ENCODE data around the gene PPFIBP1. TPM values are rescaled to one million over a fixed set of nuclear protein-coding genes. Genes with fewer than 3 reads are reported as not detected.

Gene PPFIBP1
- total RNA-seq, 3 donors from 2014 or later (not counting 1 experiment from before 2014, with no cell fraction given) = 0.73 to 1.6 (median 1.4) TPM

- intact Hi-C loops (cut with micrococcal nuclease) = no loop called here
- Mint-ChIP-seq H3K9me3 (no peaks in the 10 kb centered on the region), H3K27me3 (ENCODE audit: low read depth in 2 of 2) (no peaks in the 10 kb centered on the region), H3K27ac (no peak overlapping the region), H3K36me3 (no peaks in the 10 kb centered on the region), H3K4me1 (no peaks in the 10 kb centered on the region), H3K4me3 (no peak overlapping the region)
- TF ChIP-seq CTCF (IDR thresholded peaks at IDR 0.05) = no peak
- DNase-seq = no peak
- no peaks in the 10 kb centered on the region for H3K9me3 ChIP-seq (ENCODE audit: control insufficient read depth, insufficient read depth, low read length)
- no peaks in the 10 kb centered on the region for H3K36me3 ChIP-seq (ENCODE audit: control insufficient read depth, insufficient read depth, low read length)
- no peaks in the 10 kb centered on the region for H3K27me3 ChIP-seq (ENCODE audit: control insufficient read depth, insufficient read depth, low read length)
- no peaks in the 10 kb centered on the region for H3K4me1 ChIP-seq (ENCODE audit: control insufficient read depth, insufficient read depth, low read length)
- no peak overlapping the region for H3K4me3 ChIP-seq (ENCODE audit: low read length)
- H3K27ac ChIP-seq (ENCODE audit: low read length) = no peak overlapping the region
- no peak for ATAC-seq
These were observed 162.1 kb downstream of the PPFIBP1 start for GRCh38 chr12:27686147-27686546.

GRCh38 chr12:27688671-27689070 lies 164.7 kb downstream of the PPFIBP1 start:
- H3K9me3 Mint-ChIP-seq = no peaks in the 10 kb centered on the region
- ATAC-seq (no peak), DNase-seq (no peak)
- H3K4me3 Mint-ChIP-seq = no peak overlapping the region
- no peak for TF ChIP-seq CTCF (IDR thresholded peaks at IDR 0.05)
- no peaks in the 10 kb centered on the region for H3K4me1 Mint-ChIP-seq
- no peaks in the 10 kb centered on the region for H3K27me3 Mint-ChIP-seq (ENCODE audit: low read depth in 2 of 2)
- 93% methylated on average over 2 of the region's 3 CpGs for WGBS (ENCODE audit: insufficient coverage)
- Histone ChIP-seq H3K4me1 (ENCODE audit: control insufficient read depth, insufficient read depth, low read length) (no peaks in the 10 kb centered on the region), H3K27ac (ENCODE audit: low read length) (no peak overlapping the region), H3K4me3 (ENCODE audit: low read length) (no peak overlapping the region), H3K9me3 (ENCODE audit: control insufficient read depth, insufficient read depth, low read length) (no peaks in the 10 kb centered on the region), H3K27me3 (ENCODE audit: control insufficient read depth, insufficient read depth, low read length) (no peaks in the 10 kb centered on the region), H3K36me3 (ENCODE audit: control insufficient read depth, insufficient read depth, low read length) (no peaks in the 10 kb centered on the region)
- H3K36me3 Mint-ChIP-seq = no peaks in the 10 kb centered on the region
- no peak overlapping the region for H3K27ac Mint-ChIP-seq
- intact Hi-C loops (cut with micrococcal nuclease) = no loop called here

GRCh38 chr12:27689558-27690180 lies 165.7 kb downstream of the PPFIBP1 start:
- Histone ChIP-seq H3K27ac (ENCODE audit: low read length) (no peak overlapping the region), H3K4me3 (ENCODE audit: low read length) (no peak overlapping the region), H3K36me3 (ENCODE audit: control insufficient read depth, insufficient read depth, low read length) (no peaks in the 10 kb centered on the region), H3K27me3 (ENCODE audit: control insufficient read depth, insufficient read depth, low read length) (no peaks in the 10 kb centered on the region), H3K9me3 (ENCODE audit: control insufficient read depth, insufficient read depth, low read length) (no peaks in the 10 kb centered on the region), H3K4me1 (ENCODE audit: control insufficient read depth, insufficient read depth, low read length) (no peaks in the 10 kb centered on the region)
- no peak for ATAC-seq
- no peaks in the 10 kb centered on the region for H3K9me3 Mint-ChIP-seq
- no peaks in the 10 kb centered on the region for H3K4me1 Mint-ChIP-seq
- H3K27me3 Mint-ChIP-seq (ENCODE audit: low read depth in 2 of 2) = no peaks in the 10 kb centered on the region
- H3K27ac Mint-ChIP-seq = no peak overlapping the region
- H3K36me3 Mint-ChIP-seq = no peaks in the 10 kb centered on the region
- WGBS (ENCODE audit: insufficient coverage) = 90% methylated on average over 12 of the region's 13 CpGs
- H3K4me3 Mint-ChIP-seq = no peak overlapping the region
- no peak for DNase-seq
- no peak for TF ChIP-seq CTCF (IDR thresholded peaks at IDR 0.05)
- intact Hi-C loops (cut with micrococcal nuclease) = no loop called here

- WGBS (ENCODE audit: insufficient coverage) = 80% methylated on average over 1 of the region's 2 CpGs
- ATAC-seq = no peak
These were observed 169.4 kb downstream of the PPFIBP1 start for GRCh38 chr12:27693403-27693802.

More at GRCh38 chr12:27693403-27693802, 169.4 kb downstream of the PPFIBP1 start:
- H3K27ac ChIP-seq (ENCODE audit: low read length) = no peak overlapping the region
- H3K9me3 ChIP-seq (ENCODE audit: control insufficient read depth, insufficient read depth, low read length) = no peaks in the 10 kb centered on the region
- Mint-ChIP-seq H3K4me1 (no peaks in the 10 kb centered on the region), H3K27me3 (ENCODE audit: low read depth in 2 of 2) (peaks cover 6 to 9% of the 10 kb centered on the region in 2 donors), H3K27ac (no peak overlapping the region), H3K9me3 (no peaks in the 10 kb centered on the region), H3K36me3 (no peaks in the 10 kb centered on the region), H3K4me3 (no peak overlapping the region)
- H3K36me3 ChIP-seq (ENCODE audit: control insufficient read depth, insufficient read depth, low read length) = no peaks in the 10 kb centered on the region
- no peak for TF ChIP-seq CTCF (IDR thresholded peaks at IDR 0.05)
- intact Hi-C loops (cut with micrococcal nuclease) = no loop called here
- H3K27me3 ChIP-seq (ENCODE audit: control insufficient read depth, insufficient read depth, low read length) = no peaks in the 10 kb centered on the region
- no peak overlapping the region for H3K4me3 ChIP-seq (ENCODE audit: low read length)
- DNase-seq = no peak
- H3K4me1 ChIP-seq (ENCODE audit: control insufficient read depth, insufficient read depth, low read length) = no peaks in the 10 kb centered on the region

Data from natural killer cell (primary cell).